Measurements from ENCODE around the gene CFAP99. TPM values are rescaled to one million over a fixed set of nuclear protein-coding genes. Genes with fewer than 3 reads are reported as not detected.

The CFAP99 gene
- total RNA-seq, 4 donors from 2014 or later: not detected

GRCh38 chr4:2497324-2497723, 78.6 kb downstream of the CFAP99 start:
- no peaks in the 10 kb centered on the region for H3K9me3 ChIP-seq
- in situ Hi-C loops (cut with MboI; ENCODE audit: low sequenced_read_pairs in 4 of 4) (no loop called here), intact Hi-C loops (cut with DNase I; ENCODE audit: low total_unique reads) (no loop called here)
- no peaks in the 10 kb centered on the region for H3K27me3 ChIP-seq
- no peak for ATAC-seq
- TF ChIP-seq CTCF (IDR thresholded peaks at IDR 0.05 in 4 of 5, conservative IDR thresholded peaks at IDR 0.05 in 1 of 5) (no peak), POLR2A (IDR thresholded peaks at IDR 0.05) (no peak)
- no peak overlapping the region for H3K4me3 ChIP-seq
- H3K4me1 ChIP-seq: peaks cover 12 to 13% of the 10 kb centered on the region in 2 donors
- DNase-seq: no peak
- no peak overlapping the region for H3K27ac ChIP-seq
- peaks cover 0 to 59% of the 10 kb centered on the region in 2 donors for H3K36me3 ChIP-seq

GRCh38 chr4:2497931-2498330, 79.2 kb downstream of the CFAP99 start:
- H3K36me3 ChIP-seq: peaks cover 0 to 55% of the 10 kb centered on the region in 2 donors
- ATAC-seq: no peak
- no peak overlapping the region for H3K4me3 ChIP-seq
- H3K4me1 ChIP-seq: peaks cover 10 to 13% of the 10 kb centered on the region in 2 donors
- H3K27me3 ChIP-seq: no peaks in the 10 kb centered on the region
- no peak for TF ChIP-seq POLR2A (IDR thresholded peaks at IDR 0.05)
- TF ChIP-seq CTCF (IDR thresholded peaks at IDR 0.05 in 4 of 5, conservative IDR thresholded peaks at IDR 0.05 in 1 of 5): no peak
- DNase-seq: no peak
- no peaks in the 10 kb centered on the region for H3K9me3 ChIP-seq
- intact Hi-C loops (cut with DNase I; ENCODE audit: low total_unique reads) (no loop called here), in situ Hi-C loops (cut with MboI; ENCODE audit: low sequenced_read_pairs in 4 of 4) (no loop called here)
- no peak overlapping the region for H3K27ac ChIP-seq

GRCh38 chr4:2500547-2500946, 81.8 kb downstream of the CFAP99 start:
- H3K4me3 ChIP-seq: no peak overlapping the region
- H3K27me3 ChIP-seq: no peaks in the 10 kb centered on the region
- ATAC-seq (no peak), DNase-seq (no peak)
- in situ Hi-C loops (cut with MboI; ENCODE audit: low sequenced_read_pairs in 4 of 4): no loop called here
- H3K36me3 ChIP-seq: peaks cover 0 to 55% of the 10 kb centered on the region in 2 donors
- intact Hi-C loops (cut with DNase I; ENCODE audit: low total_unique reads): no loop called here
- H3K4me1 ChIP-seq: peaks cover 6 to 7% of the 10 kb centered on the region in 2 donors
- H3K27ac ChIP-seq: peak overlapping the region in 3 of 4 donors; percentile 22 to 69 (median 40)
- no peak for TF ChIP-seq POLR2A (IDR thresholded peaks at IDR 0.05)
- no peak for TF ChIP-seq CTCF (IDR thresholded peaks at IDR 0.05 in 4 of 5, conservative IDR thresholded peaks at IDR 0.05 in 1 of 5)
- H3K9me3 ChIP-seq: no peaks in the 10 kb centered on the region

- TF ChIP-seq CTCF (IDR thresholded peaks at IDR 0.05 in 4 of 5, conservative IDR thresholded peaks at IDR 0.05 in 1 of 5) (no peak), POLR2A (IDR thresholded peaks at IDR 0.05) (no peak)
- no peak overlapping the region for H3K4me3 ChIP-seq
- H3K4me1 ChIP-seq: peaks cover 6 to 7% of the 10 kb centered on the region in 2 donors
- no peaks in the 10 kb centered on the region for H3K9me3 ChIP-seq
- intact Hi-C loops (cut with DNase I; ENCODE audit: low total_unique reads) (no loop called here), in situ Hi-C loops (cut with MboI; ENCODE audit: low sequenced_read_pairs in 4 of 4) (no loop called here)
- peak overlapping the region in 3 of 4 donors; percentile 22 to 69 (median 40) for H3K27ac ChIP-seq
- peaks cover 0 to 58% of the 10 kb centered on the region in 2 donors for H3K36me3 ChIP-seq
- no peaks in the 10 kb centered on the region for H3K27me3 ChIP-seq
- DNase-seq: peak in 1 of 2 donors; percentile 74
- peak; percentile 68 to 88 for ATAC-seq
These were observed 82.4 kb downstream of the CFAP99 start for GRCh38 chr4:2501034-2501594.

GRCh38 chr4:2503809-2504208, 85.1 kb downstream of the CFAP99 start:
- H3K4me1 ChIP-seq: peaks cover 6 to 7% of the 10 kb centered on the region in 2 donors
- intact Hi-C loops (cut with DNase I; ENCODE audit: low total_unique reads) (no loop called here), in situ Hi-C loops (cut with MboI; ENCODE audit: low sequenced_read_pairs in 4 of 4) (no loop called here)
- no peak for TF ChIP-seq CTCF (IDR thresholded peaks at IDR 0.05 in 4 of 5, conservative IDR thresholded peaks at IDR 0.05 in 1 of 5)
- no peak for TF ChIP-seq POLR2A (IDR thresholded peaks at IDR 0.05)
- H3K4me3 ChIP-seq: no peak overlapping the region
- ATAC-seq: no peak
- H3K27ac ChIP-seq: no peak overlapping the region
- peaks cover 0 to 43% of the 10 kb centered on the region in 2 donors for H3K36me3 ChIP-seq
- H3K27me3 ChIP-seq: no peaks in the 10 kb centered on the region
- DNase-seq: no peak
- H3K9me3 ChIP-seq: no peaks in the 10 kb centered on the region
